Fibroblast of lung (primary cell): ENCODE results near the gene CXCR4. TPM values are rescaled to one million over a fixed set of nuclear protein-coding genes. Genes with fewer than 3 reads are reported as not detected.

Source experiments
- DNase-seq, 2 donors: peaks; one replicate each; pipeline versions ENCODE4 v3.0.0 to v3.0.0-alpha.2; 2010; ENCODE audit warnings: low read depth in 2 of 2
- H2AFZ ChIP-seq: 2 replicates; pipeline ENCODE4 v1.5.1; 2012; ENCODE audit warnings: low read length, control low read depth, inconsistent platforms
- H3K27ac ChIP-seq: 2 replicates; pipeline ENCODE4 v1.5.1; 2011; ENCODE audit warnings: low read length, control low read depth; ENCODE audit not compliant: insufficient read depth
- H3K27me3 ChIP-seq: 2 replicates; pipeline ENCODE4 v1.5.1; 2011; ENCODE audit warnings: mild to moderate bottlenecking, low read length; ENCODE audit not compliant: control insufficient read depth, insufficient read depth
- H3K36me3 ChIP-seq: 2 replicates; pipeline ENCODE4 v1.5.1; 2011; ENCODE audit warnings: low read length; ENCODE audit not compliant: control insufficient read depth, insufficient read depth
- H3K4me1 ChIP-seq: 2 replicates; pipeline ENCODE4 v1.5.1; 2011; ENCODE audit warnings: low read length; ENCODE audit not compliant: control insufficient read depth, insufficient read depth; ENCODE audit errors: extremely low read depth
- H3K4me2 ChIP-seq: 2 replicates; pipeline ENCODE4 v1.5.1; 2011; ENCODE audit warnings: low read length, control low read depth; ENCODE audit not compliant: insufficient read depth; ENCODE audit errors: extremely low read depth
- H3K4me3 ChIP-seq, 4 experiments: fragments of 200-600 bp in 1 of 4; sonication (generic) in 1 of 4; replicated peaks in 1 of 4; 2 replicates each; pipeline ENCODE4 v1.5.1; 2011 to 2016; ENCODE audit warnings: low read length in 4 of 4, low read depth in 3 of 4, mild to moderate bottlenecking in 3 of 4, control low read depth in 2 of 4, inconsistent platforms in 1 of 4, mixed read lengths in 1 of 4; ENCODE audit not compliant: insufficient read depth in 1 of 4; ENCODE audit errors: control extremely low read depth in 1 of 4
- H3K79me2 ChIP-seq: 2 replicates; pipeline ENCODE4 v1.5.1; 2012; ENCODE audit warnings: mild to moderate bottlenecking, low read length, inconsistent platforms; ENCODE audit not compliant: control insufficient read depth, insufficient read depth
- H3K9ac ChIP-seq: 2 replicates; pipeline ENCODE4 v1.5.1; 2011; ENCODE audit warnings: mild to moderate bottlenecking, low read length, control low read depth; ENCODE audit not compliant: insufficient read depth
- H3K9me3 ChIP-seq: 2 replicates; pipeline ENCODE4 v1.5.1; 2012; ENCODE audit warnings: low read depth, low read length; ENCODE audit not compliant: control insufficient read depth, insufficient read depth
- H4K20me1 ChIP-seq: 2 replicates; pipeline ENCODE4 v1.5.1; 2011; ENCODE audit warnings: low read length; ENCODE audit not compliant: control insufficient read depth, insufficient read depth; ENCODE audit errors: extremely low read depth
- EZH2 ChIP-seq: IDR thresholded peaks from 2 replicates; pipeline ENCODE4 v1.5.1; 2012; ENCODE audit warnings: low read length, control low read depth, mild to moderate bottlenecking; ENCODE audit errors: missing control alignments
- polyA plus RNA-seq, 2 donors: library from polyadenylated mRNA; depleted of rRNA in 1 of 2; stranded (reverse) in 1 of 2; unstranded in 1 of 2; fragments of >200 nt; gene quantifications; 2 replicates each; pipeline ENCODE4 v1.2.1, GENCODE V29; 2011 to 2012; ENCODE audit warnings: missing spikeins in 1 of 2
- total RNA-seq: library from RNA; depleted of rRNA; stranded (reverse); fragments of >200 nt; gene quantifications from 2 replicates; pipeline ENCODE4 v1.2.1, GENCODE V29; 2014
- TF ChIP-seq, protein P1 (sequence below), 2 donors: IDR thresholded peaks in 1 of 2; conservative IDR thresholded peaks in 1 of 2; 1 replicate in 1 of 2; 2 replicates in 1 of 2; pipeline ENCODE4 v1.5.1; 2011 to 2012; ENCODE audit warnings: low read length in 2 of 2, control low read depth in 1 of 2, inconsistent platforms in 1 of 2, low read depth in 1 of 2, mild to moderate bottlenecking in 1 of 2

CXCR4 gene
- total and polyA plus RNA-seq, 2 donors (not counting 1 experiment from before 2014, with no cell fraction given) = 0.03 TPM; not detected in 1

DNA sequence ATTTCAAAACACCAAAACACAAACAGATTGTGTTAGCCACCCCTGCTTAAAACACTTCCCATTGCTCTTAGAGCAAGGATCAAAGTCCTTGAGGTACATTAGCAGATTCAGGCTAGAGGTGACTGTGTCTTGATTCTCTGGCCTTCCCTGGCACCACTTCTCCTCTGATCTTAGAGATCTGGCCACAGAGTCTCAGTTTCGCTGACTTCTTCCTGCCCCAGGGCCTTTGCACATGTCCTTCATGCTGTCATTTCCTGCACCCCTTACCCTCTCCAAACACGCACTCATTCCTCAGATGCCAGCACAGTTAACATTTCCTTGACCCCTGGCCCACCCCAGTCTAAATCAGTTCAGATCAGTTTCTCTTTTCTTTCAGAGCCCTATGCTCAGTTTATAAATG is 16.9 kb downstream of the CXCR4 start:
- H3K36me3 ChIP-seq = no peaks in the 10 kb centered on the region
- H3K27me3 ChIP-seq = no peaks in the 10 kb centered on the region
- no peak overlapping the region for H3K9ac ChIP-seq
- H4K20me1 ChIP-seq = no peaks in the 10 kb centered on the region
- H3K4me1 ChIP-seq = no peaks in the 10 kb centered on the region
- no peak for DNase-seq
- H3K79me2 ChIP-seq = no peaks in the 10 kb centered on the region
- TF ChIP-seq EZH2 = no peak
- TF ChIP-seq, protein P1, sequence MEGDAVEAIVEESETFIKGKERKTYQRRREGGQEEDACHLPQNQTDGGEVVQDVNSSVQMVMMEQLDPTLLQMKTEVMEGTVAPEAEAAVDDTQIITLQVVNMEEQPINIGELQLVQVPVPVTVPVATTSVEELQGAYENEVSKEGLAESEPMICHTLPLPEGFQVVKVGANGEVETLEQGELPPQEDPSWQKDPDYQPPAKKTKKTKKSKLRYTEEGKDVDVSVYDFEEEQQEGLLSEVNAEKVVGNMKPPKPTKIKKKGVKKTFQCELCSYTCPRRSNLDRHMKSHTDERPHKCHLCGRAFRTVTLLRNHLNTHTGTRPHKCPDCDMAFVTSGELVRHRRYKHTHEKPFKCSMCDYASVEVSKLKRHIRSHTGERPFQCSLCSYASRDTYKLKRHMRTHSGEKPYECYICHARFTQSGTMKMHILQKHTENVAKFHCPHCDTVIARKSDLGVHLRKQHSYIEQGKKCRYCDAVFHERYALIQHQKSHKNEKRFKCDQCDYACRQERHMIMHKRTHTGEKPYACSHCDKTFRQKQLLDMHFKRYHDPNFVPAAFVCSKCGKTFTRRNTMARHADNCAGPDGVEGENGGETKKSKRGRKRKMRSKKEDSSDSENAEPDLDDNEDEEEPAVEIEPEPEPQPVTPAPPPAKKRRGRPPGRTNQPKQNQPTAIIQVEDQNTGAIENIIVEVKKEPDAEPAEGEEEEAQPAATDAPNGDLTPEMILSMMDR (conservative IDR thresholded peaks at IDR 0.05 in 1 of 2, IDR thresholded peaks at IDR 0.05 in 1 of 2; ENCODE audit: low read depth in 1 of 2, low read length in 2 of 2) = no peak
- no peaks in the 10 kb centered on the region for H3K9me3 ChIP-seq
- H3K27ac ChIP-seq = no peak overlapping the region
- no peak overlapping the region for H3K4me3 ChIP-seq
- no peak overlapping the region for H2AFZ ChIP-seq
- no peak overlapping the region for H3K4me2 ChIP-seq

DNA sequence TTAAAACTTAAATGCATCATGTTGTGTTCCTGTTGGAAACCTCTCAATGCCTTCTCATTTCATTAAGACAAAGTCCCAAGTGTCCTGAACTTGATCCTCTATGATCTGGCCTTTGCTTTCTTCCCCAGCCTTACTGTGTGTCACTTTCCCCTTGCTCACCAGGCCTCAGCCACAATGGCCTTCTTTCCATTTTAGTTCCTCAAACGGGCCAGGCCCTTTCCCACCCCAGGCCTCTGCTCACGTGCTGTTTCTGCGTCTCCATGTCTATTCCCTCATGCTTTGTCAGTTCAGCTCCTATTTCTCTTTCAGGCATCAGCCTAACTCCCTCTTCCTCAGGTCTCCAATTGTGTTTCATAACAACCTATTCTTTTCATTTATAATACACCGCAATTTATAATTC is 19.5 kb downstream of the CXCR4 start:
- H4K20me1 ChIP-seq = no peaks in the 10 kb centered on the region
- no peak overlapping the region for H3K9ac ChIP-seq
- no peaks in the 10 kb centered on the region for H3K9me3 ChIP-seq
- no peak for DNase-seq
- no peak overlapping the region for H3K4me2 ChIP-seq
- no peaks in the 10 kb centered on the region for H3K79me2 ChIP-seq
- H3K4me1 ChIP-seq = no peaks in the 10 kb centered on the region
- H3K27ac ChIP-seq = no peak overlapping the region
- H3K4me3 ChIP-seq = no peak overlapping the region
- H2AFZ ChIP-seq = no peak overlapping the region
- no peak for TF ChIP-seq EZH2
- TF ChIP-seq, protein P1 (conservative IDR thresholded peaks at IDR 0.05 in 1 of 2, IDR thresholded peaks at IDR 0.05 in 1 of 2; ENCODE audit: low read depth in 1 of 2, low read length in 2 of 2) = no peak
- no peaks in the 10 kb centered on the region for H3K27me3 ChIP-seq
- no peaks in the 10 kb centered on the region for H3K36me3 ChIP-seq

DNA sequence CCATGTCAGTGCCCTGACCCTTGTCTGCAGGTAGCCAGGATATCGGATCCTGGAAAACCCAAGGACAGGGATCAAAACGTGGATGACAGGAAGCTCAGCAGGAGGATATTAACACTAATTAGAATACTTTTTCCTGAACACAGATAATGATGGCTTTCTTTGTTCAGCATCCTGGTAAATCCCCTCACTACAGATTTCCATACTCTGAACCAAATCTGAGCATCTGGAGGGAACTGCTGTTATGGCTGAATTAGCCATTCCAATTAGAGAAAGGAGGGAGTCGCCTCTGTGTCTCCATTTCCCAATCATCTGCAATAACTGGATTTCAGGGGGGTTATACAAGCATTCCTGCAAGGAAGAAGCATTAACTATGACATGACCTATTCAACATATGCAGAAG is 24.4 kb downstream of the CXCR4 start:
- no peak for DNase-seq
- H3K4me3 ChIP-seq = no peak overlapping the region
- no peaks in the 10 kb centered on the region for H3K4me1 ChIP-seq
- H4K20me1 ChIP-seq = no peaks in the 10 kb centered on the region
- no peak overlapping the region for H3K4me2 ChIP-seq
- no peak overlapping the region for H3K9ac ChIP-seq
- H2AFZ ChIP-seq = no peak overlapping the region
- no peaks in the 10 kb centered on the region for H3K27me3 ChIP-seq
- H3K79me2 ChIP-seq = no peaks in the 10 kb centered on the region
- H3K36me3 ChIP-seq = no peaks in the 10 kb centered on the region
- no peak for TF ChIP-seq EZH2
- TF ChIP-seq, protein P1 (conservative IDR thresholded peaks at IDR 0.05 in 1 of 2, IDR thresholded peaks at IDR 0.05 in 1 of 2; ENCODE audit: low read depth in 1 of 2, low read length in 2 of 2) = no peak
- no peak overlapping the region for H3K27ac ChIP-seq
- no peaks in the 10 kb centered on the region for H3K9me3 ChIP-seq
